ENCODE measurements around the gene EYA4.

EYA4 gene

DNA sequence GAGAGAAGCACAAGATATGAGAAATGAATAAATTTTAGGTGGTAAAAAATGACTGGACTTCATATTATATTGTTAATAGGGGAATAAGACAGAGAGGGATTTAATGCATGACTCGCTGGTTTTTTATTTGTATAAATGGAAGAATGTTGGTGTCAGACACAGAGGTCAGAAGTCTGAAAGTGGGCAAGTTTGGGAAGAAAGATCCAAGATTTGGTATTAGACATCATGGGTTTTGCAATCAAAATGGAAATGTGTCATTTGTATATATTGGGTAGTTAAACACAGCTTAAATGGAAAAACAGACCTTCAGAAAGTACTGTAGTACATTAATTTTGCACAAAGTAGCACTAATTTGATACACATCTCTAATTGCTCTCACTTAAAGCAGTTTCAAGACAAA is 96.2 kb downstream of the EYA4 start:
- Histone ChIP-seq H3K27ac (ENCODE audit: low read depth, low read length) (no peak overlapping the region), H3K4me3 (ENCODE audit: insufficient read depth, low read length, poor library complexity, severe bottlenecking) (no peak overlapping the region), H2AFZ (ENCODE audit: low read depth, low read length, severe bottlenecking) (no peak overlapping the region), H3K79me2 (ENCODE audit: insufficient read depth, low read length) (no peaks in the 10 kb centered on the region), H4K20me1 (ENCODE audit: low read depth, low read length) (no peaks in the 10 kb centered on the region), H3K9ac (ENCODE audit: low read length) (no peak overlapping the region), H3K9me2 (replicated peaks; ENCODE audit: insufficient read depth, low read length) (no peaks in the 10 kb centered on the region), H3K27me3 (ENCODE audit: low read length) (no peaks in the 10 kb centered on the region), H3K36me3 (ENCODE audit: low read length) (no peaks in the 10 kb centered on the region), H3K9me3 (ENCODE audit: insufficient read depth, low read length) (no peaks in the 10 kb centered on the region), H3K4me2 (ENCODE audit: low read depth, low read length, poor library complexity, severe bottlenecking) (no peak overlapping the region), H3F3A (ENCODE audit: insufficient read depth) (no peaks in the 10 kb centered on the region)
- TF ChIP-seq, protein P1, sequence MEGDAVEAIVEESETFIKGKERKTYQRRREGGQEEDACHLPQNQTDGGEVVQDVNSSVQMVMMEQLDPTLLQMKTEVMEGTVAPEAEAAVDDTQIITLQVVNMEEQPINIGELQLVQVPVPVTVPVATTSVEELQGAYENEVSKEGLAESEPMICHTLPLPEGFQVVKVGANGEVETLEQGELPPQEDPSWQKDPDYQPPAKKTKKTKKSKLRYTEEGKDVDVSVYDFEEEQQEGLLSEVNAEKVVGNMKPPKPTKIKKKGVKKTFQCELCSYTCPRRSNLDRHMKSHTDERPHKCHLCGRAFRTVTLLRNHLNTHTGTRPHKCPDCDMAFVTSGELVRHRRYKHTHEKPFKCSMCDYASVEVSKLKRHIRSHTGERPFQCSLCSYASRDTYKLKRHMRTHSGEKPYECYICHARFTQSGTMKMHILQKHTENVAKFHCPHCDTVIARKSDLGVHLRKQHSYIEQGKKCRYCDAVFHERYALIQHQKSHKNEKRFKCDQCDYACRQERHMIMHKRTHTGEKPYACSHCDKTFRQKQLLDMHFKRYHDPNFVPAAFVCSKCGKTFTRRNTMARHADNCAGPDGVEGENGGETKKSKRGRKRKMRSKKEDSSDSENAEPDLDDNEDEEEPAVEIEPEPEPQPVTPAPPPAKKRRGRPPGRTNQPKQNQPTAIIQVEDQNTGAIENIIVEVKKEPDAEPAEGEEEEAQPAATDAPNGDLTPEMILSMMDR (IDR thresholded peaks at IDR 0.05; ENCODE audit: insufficient read depth, low read length, poor library complexity, severe bottlenecking): no peak
- no peak for TF ChIP-seq EZH2phosphoT487 (conservative IDR thresholded peaks at IDR 0.05; ENCODE audit: low read length)

DNA sequence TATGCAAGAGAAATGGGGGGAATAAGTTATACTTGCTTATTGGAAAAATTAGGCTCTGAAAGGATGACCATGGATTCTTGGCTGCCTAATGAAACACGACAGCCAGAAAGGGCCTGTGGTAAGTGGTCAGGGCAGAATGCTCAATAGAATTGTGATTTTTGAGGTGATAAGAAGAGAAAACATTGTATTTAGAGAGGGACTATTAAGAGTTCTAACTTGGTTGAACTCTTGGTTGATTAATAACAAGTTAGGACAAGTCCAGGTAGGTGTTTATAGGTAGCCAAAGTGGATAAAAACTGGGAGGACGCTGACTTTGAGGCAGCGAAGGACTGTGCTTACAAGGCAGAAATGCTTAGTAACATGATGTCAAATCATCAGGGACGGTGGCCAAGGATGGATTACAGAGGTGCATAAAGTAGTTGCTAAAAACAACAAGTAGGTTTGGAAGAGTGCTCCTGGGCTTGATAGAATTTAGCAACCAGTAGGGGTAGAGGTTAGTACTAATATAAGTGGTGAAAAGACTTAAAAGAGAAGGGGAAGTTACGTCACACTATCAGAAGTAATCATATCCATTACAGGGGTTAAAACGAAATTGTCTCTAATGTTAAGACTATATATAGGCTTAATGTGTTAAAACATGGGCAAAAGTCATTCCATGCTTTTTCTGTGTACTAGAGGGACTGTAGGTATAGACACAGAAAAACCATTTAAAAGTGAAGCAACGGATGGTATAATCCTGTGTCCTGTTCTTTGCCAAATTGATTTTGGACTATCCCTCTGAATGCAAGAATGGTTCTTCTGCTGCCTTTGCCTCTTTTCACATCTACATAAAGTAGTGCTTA is 98.6 kb downstream of the EYA4 start:
- Histone ChIP-seq H3K27me3 (ENCODE audit: low read length) (no peaks in the 10 kb centered on the region), H4K20me1 (ENCODE audit: low read depth, low read length) (no peaks in the 10 kb centered on the region), H3K9me3 (ENCODE audit: insufficient read depth, low read length) (no peaks in the 10 kb centered on the region), H3K4me2 (ENCODE audit: low read depth, low read length, poor library complexity, severe bottlenecking) (no peak overlapping the region), H3K4me3 (ENCODE audit: insufficient read depth, low read length, poor library complexity, severe bottlenecking) (no peak overlapping the region), H2AFZ (ENCODE audit: low read depth, low read length, severe bottlenecking) (no peak overlapping the region), H3F3A (ENCODE audit: insufficient read depth) (no peaks in the 10 kb centered on the region), H3K9ac (ENCODE audit: low read length) (no peak overlapping the region), H3K9me2 (replicated peaks; ENCODE audit: insufficient read depth, low read length) (no peaks in the 10 kb centered on the region), H3K27ac (ENCODE audit: low read depth, low read length) (no peak overlapping the region), H3K79me2 (ENCODE audit: insufficient read depth, low read length) (no peaks in the 10 kb centered on the region), H3K36me3 (ENCODE audit: low read length) (no peaks in the 10 kb centered on the region)
- TF ChIP-seq, protein P1 (IDR thresholded peaks at IDR 0.05; ENCODE audit: insufficient read depth, low read length, poor library complexity, severe bottlenecking): no peak
- TF ChIP-seq EZH2phosphoT487 (conservative IDR thresholded peaks at IDR 0.05; ENCODE audit: low read length): no peak

GRCh38 chr6:133340557-133340956 is 99.4 kb downstream of the EYA4 start:
- H3K9ac ChIP-seq (ENCODE audit: low read length): no peak overlapping the region
- H3K79me2 ChIP-seq (ENCODE audit: insufficient read depth, low read length): no peaks in the 10 kb centered on the region
- H3K4me3 ChIP-seq (ENCODE audit: insufficient read depth, low read length, poor library complexity, severe bottlenecking): no peak overlapping the region
- H3F3A ChIP-seq (ENCODE audit: insufficient read depth): no peaks in the 10 kb centered on the region
- H3K9me3 ChIP-seq (ENCODE audit: insufficient read depth, low read length): no peaks in the 10 kb centered on the region
- H3K27me3 ChIP-seq (ENCODE audit: low read length): no peaks in the 10 kb centered on the region
- no peaks in the 10 kb centered on the region for H3K36me3 ChIP-seq (ENCODE audit: low read length)
- no peak overlapping the region for H3K27ac ChIP-seq (ENCODE audit: low read depth, low read length)
- H4K20me1 ChIP-seq (ENCODE audit: low read depth, low read length): no peaks in the 10 kb centered on the region
- no peak overlapping the region for H2AFZ ChIP-seq (ENCODE audit: low read depth, low read length, severe bottlenecking)
- no peaks in the 10 kb centered on the region for H3K9me2 ChIP-seq (replicated peaks; ENCODE audit: insufficient read depth, low read length)
- H3K4me2 ChIP-seq (ENCODE audit: low read depth, low read length, poor library complexity, severe bottlenecking): no peak overlapping the region
- TF ChIP-seq, protein P1 (IDR thresholded peaks at IDR 0.05; ENCODE audit: insufficient read depth, low read length, poor library complexity, severe bottlenecking): no peak
- no peak for TF ChIP-seq EZH2phosphoT487 (conservative IDR thresholded peaks at IDR 0.05; ENCODE audit: low read length)

Measured in SU-DHL-6 (cell line).